Keratinocyte (primary cell): Measurements from ENCODE around the gene MACF1. TPM values are rescaled to one million over a fixed set of nuclear protein-coding genes. Genes with fewer than 3 reads are reported as not detected.

Source experiments
- DNase-seq: peaks from one replicate; pipeline ENCODE4 v3.0.0-alpha.2; 2011; ENCODE audit warnings: low read depth, missing footprints, low spot score
- FAIRE-seq: peaks from 2 replicates; lab custom pipeline; 2011; peaks lifted over from hg19 to GRCh38; lab: Jason Lieb, UNC
- H2AFZ ChIP-seq: 2 replicates; pipeline ENCODE4 v1.6.0; 2012; ENCODE audit warnings: low read length, control low read depth, inconsistent platforms; ENCODE audit not compliant: control insufficient read depth
- H3K27ac ChIP-seq: 2 replicates; pipeline ENCODE4 v1.5.1; 2011; ENCODE audit warnings: low read length; ENCODE audit not compliant: control insufficient read depth, insufficient read depth
- H3K27me3 ChIP-seq: 3 replicates; pipeline ENCODE4 v1.6.0; 2011; ENCODE audit warnings: low read length; ENCODE audit not compliant: control insufficient read depth, insufficient read depth; ENCODE audit errors: extremely low read depth
- H3K36me3 ChIP-seq, 2 experiments: 2 replicates in 1 of 2; 3 replicates in 1 of 2; pipeline ENCODE4 v1.5.1; 2011; ENCODE audit warnings: low read length in 2 of 2, mild to moderate bottlenecking in 1 of 2; ENCODE audit not compliant: control insufficient read depth in 2 of 2, insufficient read depth in 2 of 2; ENCODE audit errors: extremely low read depth in 1 of 2
- H3K4me1 ChIP-seq: 3 replicates; pipeline ENCODE4 v1.5.1; 2011; ENCODE audit warnings: low read length; ENCODE audit not compliant: control insufficient read depth, insufficient read depth; ENCODE audit errors: extremely low read depth
- H3K4me2 ChIP-seq: 3 replicates; pipeline ENCODE4 v1.6.0; 2011; ENCODE audit warnings: low read depth, low read length; ENCODE audit not compliant: control insufficient read depth, insufficient read depth; ENCODE audit errors: extremely low read depth
- H3K4me3 ChIP-seq, 3 experiments: fragments of 200-600 bp in 1 of 3; sonication (generic) in 1 of 3; 2 replicates in 2 of 3; 3 replicates in 1 of 3; pipeline ENCODE4 v1.5.1; 2011 to 2016; ENCODE audit warnings: low read length in 3 of 3, mild to moderate bottlenecking in 3 of 3, control low read depth in 2 of 3, inconsistent platforms in 1 of 3, low read depth in 1 of 3, mixed read lengths in 1 of 3, mixed run types in 1 of 3, moderate library complexity in 1 of 3; ENCODE audit not compliant: control insufficient read depth in 2 of 3, insufficient read depth in 2 of 3; ENCODE audit errors: extremely low read depth in 1 of 3
- H3K79me2 ChIP-seq: 2 replicates; pipeline ENCODE4 v1.6.0; 2012; ENCODE audit warnings: low read length; ENCODE audit not compliant: control insufficient read depth, insufficient read depth
- H3K9ac ChIP-seq: 3 replicates; pipeline ENCODE4 v1.6.0; 2011; ENCODE audit warnings: low read length; ENCODE audit not compliant: control insufficient read depth, insufficient read depth; ENCODE audit errors: extremely low read depth
- H3K9me1 ChIP-seq: 3 replicates; pipeline ENCODE4 v1.6.0; 2011; ENCODE audit warnings: low read length; ENCODE audit not compliant: control insufficient read depth, insufficient read depth; ENCODE audit errors: extremely low read depth
- H3K9me3 ChIP-seq: 2 replicates; pipeline ENCODE4 v1.5.1; 2012; ENCODE audit warnings: low read depth, low read length; ENCODE audit not compliant: control insufficient read depth
- H4K20me1 ChIP-seq: 3 replicates; pipeline ENCODE4 v1.6.0; 2011; ENCODE audit warnings: low read length; ENCODE audit not compliant: control insufficient read depth, insufficient read depth; ENCODE audit errors: extremely low read depth
- EZH2 ChIP-seq: IDR thresholded peaks from one replicate; pipeline ENCODE4 v1.6.1; 2012; ENCODE audit warnings: inconsistent platforms, mild to moderate bottlenecking, low read length, moderate library complexity
- dilution Hi-C: fragments of 300-500 bp; cut with MboI; formaldehyde crosslinking; loops from one replicate; pipeline ENCODE4 v1.7.0; 2020; ENCODE audit warnings: low sequenced_read_pairs; ENCODE audit not compliant: extremely low pct_ligation_motif_present
- polyA plus RNA-seq, 5 experiments: library from polyadenylated mRNA; depleted of rRNA in 3 of 5; stranded (reverse) in 3 of 5; stranded (forward) in 1 of 5; unstranded in 1 of 5; fragments of >200 nt; gene quantifications; 1 replicate in 1 of 5; 2 replicates in 3 of 5; 3 replicates in 1 of 5; pipeline versions ENCODE4 v1.2.1 to v1.2.3, GENCODE V29; 2011 to 2012; ENCODE audit warnings: missing spikeins in 2 of 5, low read depth in 1 of 5, low replicate concordance in 1 of 5
- TF ChIP-seq, protein P1 (sequence below), 3 experiments: IDR thresholded peaks in 1 of 3; conservative IDR thresholded peaks in 1 of 3; optimal IDR thresholded peaks in 1 of 3; 2 replicates in 2 of 3; 3 replicates in 1 of 3; pipeline versions ENCODE3 to v1.5.1; 2011; ENCODE audit warnings: low read length in 3 of 3, mild to moderate bottlenecking in 3 of 3, moderate library complexity in 2 of 3, control low read depth in 1 of 3, inconsistent platforms in 1 of 3; ENCODE audit not compliant: insufficient read depth in 2 of 3; ENCODE audit errors: extremely low read depth in 1 of 3

Gene MACF1
- polyA plus RNA-seq, 1 donor (not counting 4 experiments of a cell fraction or from before 2014, with no cell fraction given) = 111 TPM

DNA sequence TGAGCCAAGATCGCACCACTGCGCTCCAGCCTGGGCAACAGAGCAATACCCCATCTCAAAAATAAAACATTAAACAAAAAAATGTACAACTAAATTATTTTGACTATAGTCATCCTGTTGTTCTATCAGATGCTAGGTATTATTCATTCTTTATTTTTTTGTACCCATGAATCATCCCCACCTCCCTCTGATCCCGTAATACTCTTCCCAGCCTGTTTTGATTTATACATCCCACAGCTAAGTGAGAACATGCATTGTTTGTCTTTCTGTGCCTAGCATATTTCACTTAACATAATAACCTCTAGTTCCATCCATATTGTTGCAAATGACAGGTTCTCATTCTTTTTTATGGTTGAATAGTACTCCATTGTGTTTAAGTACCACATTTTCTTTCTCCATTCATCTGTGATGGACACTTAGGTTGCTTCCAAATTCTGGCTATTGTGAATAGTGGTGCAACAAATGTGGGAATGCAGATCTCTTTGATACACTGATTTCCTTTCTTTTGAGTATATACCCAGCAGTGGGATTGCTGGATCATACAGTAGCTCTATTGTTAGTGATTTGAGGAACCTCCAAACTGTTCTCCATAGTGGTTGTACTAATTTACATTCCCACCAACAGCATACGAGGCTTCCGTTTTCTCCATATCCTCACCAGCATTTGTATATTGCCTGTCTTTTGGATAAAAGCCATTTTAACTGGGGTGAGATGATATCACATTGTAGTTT lies 84.4 kb downstream of the MACF1 start:
- Histone ChIP-seq H3K36me3 (peaks cover 38 to 39% of the 10 kb centered on the region in 2 experiments), H3K4me2 (no peak overlapping the region), H3K79me2 (peaks cover 3% of the 10 kb centered on the region), H3K27me3 (no peaks in the 10 kb centered on the region), H4K20me1 (no peaks in the 10 kb centered on the region), H3K27ac (no peak overlapping the region), H3K9ac (no peak overlapping the region), H3K4me1 (no peaks in the 10 kb centered on the region), H2AFZ (no peak overlapping the region), H3K9me3 (no peaks in the 10 kb centered on the region), H3K4me3 (no peak overlapping the region), H3K9me1 (no peaks in the 10 kb centered on the region)
- TF ChIP-seq, protein P1, sequence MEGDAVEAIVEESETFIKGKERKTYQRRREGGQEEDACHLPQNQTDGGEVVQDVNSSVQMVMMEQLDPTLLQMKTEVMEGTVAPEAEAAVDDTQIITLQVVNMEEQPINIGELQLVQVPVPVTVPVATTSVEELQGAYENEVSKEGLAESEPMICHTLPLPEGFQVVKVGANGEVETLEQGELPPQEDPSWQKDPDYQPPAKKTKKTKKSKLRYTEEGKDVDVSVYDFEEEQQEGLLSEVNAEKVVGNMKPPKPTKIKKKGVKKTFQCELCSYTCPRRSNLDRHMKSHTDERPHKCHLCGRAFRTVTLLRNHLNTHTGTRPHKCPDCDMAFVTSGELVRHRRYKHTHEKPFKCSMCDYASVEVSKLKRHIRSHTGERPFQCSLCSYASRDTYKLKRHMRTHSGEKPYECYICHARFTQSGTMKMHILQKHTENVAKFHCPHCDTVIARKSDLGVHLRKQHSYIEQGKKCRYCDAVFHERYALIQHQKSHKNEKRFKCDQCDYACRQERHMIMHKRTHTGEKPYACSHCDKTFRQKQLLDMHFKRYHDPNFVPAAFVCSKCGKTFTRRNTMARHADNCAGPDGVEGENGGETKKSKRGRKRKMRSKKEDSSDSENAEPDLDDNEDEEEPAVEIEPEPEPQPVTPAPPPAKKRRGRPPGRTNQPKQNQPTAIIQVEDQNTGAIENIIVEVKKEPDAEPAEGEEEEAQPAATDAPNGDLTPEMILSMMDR (optimal IDR thresholded peaks at IDR 0.05 in 1 of 3, IDR thresholded peaks at IDR 0.05 in 1 of 3, conservative IDR thresholded peaks at IDR 0.05 in 1 of 3; ENCODE audit: extremely low read depth in 1 of 3, insufficient read depth in 2 of 3, low read length in 3 of 3) = no peak
- no peak for TF ChIP-seq EZH2
- no peak for FAIRE-seq
- DNase-seq = no peak
- dilution Hi-C loops = no loop called here

DNA sequence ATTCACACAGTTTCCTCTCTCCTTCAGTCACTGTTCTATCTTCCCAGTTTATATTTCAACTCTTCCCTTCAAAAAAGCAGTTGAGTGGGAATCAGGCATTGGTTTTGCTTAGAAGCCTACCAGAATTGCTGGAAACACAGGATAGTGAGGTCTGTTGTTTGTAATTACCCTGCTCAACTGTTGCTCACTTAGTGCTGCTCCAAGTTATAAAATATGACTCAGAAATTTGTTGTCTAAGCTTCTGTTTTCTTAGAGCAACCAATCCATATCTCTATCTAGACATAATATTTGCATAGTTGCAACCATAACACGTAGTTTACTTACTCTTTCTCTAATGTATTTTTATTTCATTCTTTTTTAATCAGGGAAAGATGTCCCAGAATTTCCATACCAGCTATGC lies 87.9 kb downstream of the MACF1 start:
- DNase-seq (no peak), FAIRE-seq (no peak)
- Histone ChIP-seq H3K4me3 (no peak overlapping the region), H3K36me3 (peaks cover 26 to 43% of the 10 kb centered on the region in 2 experiments), H3K4me1 (peaks cover 10% of the 10 kb centered on the region), H3K79me2 (peaks cover 3% of the 10 kb centered on the region), H3K27ac (no peak overlapping the region), H4K20me1 (no peaks in the 10 kb centered on the region), H3K9me3 (no peaks in the 10 kb centered on the region), H3K9me1 (no peaks in the 10 kb centered on the region), H3K27me3 (no peaks in the 10 kb centered on the region), H3K4me2 (no peak overlapping the region), H2AFZ (no peak overlapping the region), H3K9ac (no peak overlapping the region)
- no peak for TF ChIP-seq EZH2
- TF ChIP-seq, protein P1 (optimal IDR thresholded peaks at IDR 0.05 in 1 of 3, IDR thresholded peaks at IDR 0.05 in 1 of 3, conservative IDR thresholded peaks at IDR 0.05 in 1 of 3; ENCODE audit: extremely low read depth in 1 of 3, insufficient read depth in 2 of 3, low read length in 3 of 3) = no peak
- dilution Hi-C loops = no loop called here
